ENCODE measurements around the gene USP16.

The USP16 gene

GRCh38 chr21:29091033-29091432 lies 66.6 kb downstream of the USP16 start:
- no peak for DNase-seq (ENCODE audit: extremely low read depth, insufficient read length)
- Histone ChIP-seq H3K36me3 (ENCODE audit: control insufficient read depth, insufficient read depth, low read length) (no peaks in the 10 kb centered on the region), H3K4me3 (replicated peaks; ENCODE audit: low read depth, low read length) (no peak overlapping the region), H3K27me3 (replicated peaks; ENCODE audit: control insufficient read depth, insufficient read depth, low read length) (no peaks in the 10 kb centered on the region)
- no peak for TF ChIP-seq CTCF (IDR thresholded peaks at IDR 0.05; ENCODE audit: insufficient read depth, low read length, poor library complexity, severe bottlenecking)

- no peaks in the 10 kb centered on the region for H3K36me3 ChIP-seq (ENCODE audit: control insufficient read depth, insufficient read depth, low read length)
- no peaks in the 10 kb centered on the region for H3K27me3 ChIP-seq (replicated peaks; ENCODE audit: control insufficient read depth, insufficient read depth, low read length)
- no peak for TF ChIP-seq CTCF (IDR thresholded peaks at IDR 0.05; ENCODE audit: insufficient read depth, low read length, poor library complexity, severe bottlenecking)
- DNase-seq (ENCODE audit: extremely low read depth, insufficient read length), result no peak
- H3K4me3 ChIP-seq (replicated peaks; ENCODE audit: low read depth, low read length), result no peak overlapping the region
Measured at GRCh38 chr21:29092102-29092959, 67.9 kb downstream of the USP16 start.

GRCh38 chr21:29096218-29097015 lies 71.9 kb downstream of the USP16 start:
- no peaks in the 10 kb centered on the region for H3K36me3 ChIP-seq (ENCODE audit: control insufficient read depth, insufficient read depth, low read length)
- DNase-seq (ENCODE audit: extremely low read depth, insufficient read length), result no peak
- no peak for TF ChIP-seq CTCF (IDR thresholded peaks at IDR 0.05; ENCODE audit: insufficient read depth, low read length, poor library complexity, severe bottlenecking)
- H3K27me3 ChIP-seq (replicated peaks; ENCODE audit: control insufficient read depth, insufficient read depth, low read length), result no peaks in the 10 kb centered on the region
- no peak overlapping the region for H3K4me3 ChIP-seq (replicated peaks; ENCODE audit: low read depth, low read length)

GRCh38 chr21:29098156-29098555 lies 73.7 kb downstream of the USP16 start:
- DNase-seq (ENCODE audit: extremely low read depth, insufficient read length), result no peak
- Histone ChIP-seq H3K36me3 (ENCODE audit: control insufficient read depth, insufficient read depth, low read length) (no peaks in the 10 kb centered on the region), H3K4me3 (replicated peaks; ENCODE audit: low read depth, low read length) (no peak overlapping the region), H3K27me3 (replicated peaks; ENCODE audit: control insufficient read depth, insufficient read depth, low read length) (no peaks in the 10 kb centered on the region)
- no peak for TF ChIP-seq CTCF (IDR thresholded peaks at IDR 0.05; ENCODE audit: insufficient read depth, low read length, poor library complexity, severe bottlenecking)

GRCh38 chr21:29102791-29103257 lies 78.4 kb downstream of the USP16 start:
- Histone ChIP-seq H3K36me3 (ENCODE audit: control insufficient read depth, insufficient read depth, low read length) (no peaks in the 10 kb centered on the region), H3K27me3 (replicated peaks; ENCODE audit: control insufficient read depth, insufficient read depth, low read length) (no peaks in the 10 kb centered on the region), H3K4me3 (replicated peaks; ENCODE audit: low read depth, low read length) (no peak overlapping the region)
- TF ChIP-seq CTCF (IDR thresholded peaks at IDR 0.05; ENCODE audit: insufficient read depth, low read length, poor library complexity, severe bottlenecking), result no peak
- no peak for DNase-seq (ENCODE audit: extremely low read depth, insufficient read length)

Data from GM06990 (cell line).